SK-N-SH (cell line): Measurements from ENCODE around the gene NR5A1.

Source experiments
- FOXM1 ChIP-seq: IDR thresholded peaks from 2 replicates; pipeline ENCODE4 v1.4.0; 2012; ENCODE audit warnings: low read depth, mild to moderate bottlenecking
- GABPA ChIP-seq: IDR thresholded peaks from 2 replicates; pipeline ENCODE4 v1.4.0; 2012; ENCODE audit warnings: low read depth, mild to moderate bottlenecking
- RAD21 ChIP-seq: IDR thresholded peaks from 2 replicates; pipeline ENCODE4 v1.6.1; 2012; ENCODE audit warnings: mild to moderate bottlenecking, low read length
- TF ChIP-seq, protein P1 (sequence below): IDR thresholded peaks from 2 replicates; pipeline ENCODE4; 2012
- TF ChIP-seq, protein P2 (sequence below): fragments of 200-600 bp; sonication (generic); IDR thresholded peaks from 2 replicates; pipeline ENCODE4 v1.6.1; 2017; ENCODE audit warnings: antibody characterized with exemption, mild to moderate bottlenecking, moderate library complexity
- TF ChIP-seq, protein P3 (sequence below): IDR thresholded peaks from 2 replicates; pipeline ENCODE4 v1.4.0; 2012; ENCODE audit warnings: low read depth, borderline replicate concordance

DNA sequence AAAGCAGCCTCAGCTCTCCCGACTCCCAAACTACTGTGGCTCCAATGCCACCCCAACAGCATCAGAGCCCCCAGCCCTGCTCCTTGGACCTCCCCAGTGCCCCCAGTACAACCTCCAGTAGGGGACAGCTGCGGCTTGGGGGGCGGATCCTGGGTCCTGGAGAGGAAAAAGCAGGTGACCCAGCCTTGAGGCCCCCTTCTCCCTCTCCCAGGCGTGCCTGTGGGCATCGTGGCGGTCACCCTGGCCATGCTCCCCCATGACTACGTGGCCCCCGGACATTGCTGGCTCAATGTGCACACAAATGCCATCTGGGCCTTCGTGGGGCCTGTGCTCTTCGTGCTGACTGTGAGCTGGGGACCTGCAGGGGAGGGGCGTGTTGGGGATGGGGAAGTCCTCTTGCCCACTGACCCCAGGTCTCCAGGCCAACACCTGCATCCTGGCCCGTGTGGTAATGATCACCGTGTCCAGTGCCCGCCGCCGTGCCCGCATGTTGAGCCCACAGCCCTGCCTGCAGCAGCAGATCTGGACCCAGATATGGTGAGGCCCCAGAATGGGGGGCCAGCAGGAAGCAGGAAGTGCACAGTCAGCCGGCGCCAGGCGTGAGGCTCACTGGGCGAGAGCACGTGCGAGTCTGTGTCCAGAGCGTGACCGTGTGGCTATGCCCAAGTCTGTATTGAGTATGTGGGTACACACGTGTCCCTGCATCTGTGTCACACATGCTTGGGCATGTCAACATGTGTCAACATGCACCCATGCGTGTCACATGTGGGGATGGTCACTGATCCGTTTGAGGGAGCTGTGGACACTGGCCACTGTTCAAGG is 38.0 kb downstream of the NR5A1 start:
- TF ChIP-seq, protein P1, sequence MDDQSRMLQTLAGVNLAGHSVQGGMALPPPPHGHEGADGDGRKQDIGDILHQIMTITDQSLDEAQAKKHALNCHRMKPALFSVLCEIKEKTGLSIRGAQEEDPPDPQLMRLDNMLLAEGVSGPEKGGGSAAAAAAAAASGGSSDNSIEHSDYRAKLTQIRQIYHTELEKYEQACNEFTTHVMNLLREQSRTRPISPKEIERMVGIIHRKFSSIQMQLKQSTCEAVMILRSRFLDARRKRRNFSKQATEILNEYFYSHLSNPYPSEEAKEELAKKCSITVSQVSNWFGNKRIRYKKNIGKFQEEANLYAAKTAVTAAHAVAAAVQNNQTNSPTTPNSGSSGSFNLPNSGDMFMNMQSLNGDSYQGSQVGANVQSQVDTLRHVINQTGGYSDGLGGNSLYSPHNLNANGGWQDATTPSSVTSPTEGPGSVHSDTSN: no peak
- TF ChIP-seq, protein P2, sequence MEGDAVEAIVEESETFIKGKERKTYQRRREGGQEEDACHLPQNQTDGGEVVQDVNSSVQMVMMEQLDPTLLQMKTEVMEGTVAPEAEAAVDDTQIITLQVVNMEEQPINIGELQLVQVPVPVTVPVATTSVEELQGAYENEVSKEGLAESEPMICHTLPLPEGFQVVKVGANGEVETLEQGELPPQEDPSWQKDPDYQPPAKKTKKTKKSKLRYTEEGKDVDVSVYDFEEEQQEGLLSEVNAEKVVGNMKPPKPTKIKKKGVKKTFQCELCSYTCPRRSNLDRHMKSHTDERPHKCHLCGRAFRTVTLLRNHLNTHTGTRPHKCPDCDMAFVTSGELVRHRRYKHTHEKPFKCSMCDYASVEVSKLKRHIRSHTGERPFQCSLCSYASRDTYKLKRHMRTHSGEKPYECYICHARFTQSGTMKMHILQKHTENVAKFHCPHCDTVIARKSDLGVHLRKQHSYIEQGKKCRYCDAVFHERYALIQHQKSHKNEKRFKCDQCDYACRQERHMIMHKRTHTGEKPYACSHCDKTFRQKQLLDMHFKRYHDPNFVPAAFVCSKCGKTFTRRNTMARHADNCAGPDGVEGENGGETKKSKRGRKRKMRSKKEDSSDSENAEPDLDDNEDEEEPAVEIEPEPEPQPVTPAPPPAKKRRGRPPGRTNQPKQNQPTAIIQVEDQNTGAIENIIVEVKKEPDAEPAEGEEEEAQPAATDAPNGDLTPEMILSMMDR: no peak
- no peak for TF ChIP-seq FOXM1
- TF ChIP-seq GABPA: no peak
- TF ChIP-seq, protein P3, sequence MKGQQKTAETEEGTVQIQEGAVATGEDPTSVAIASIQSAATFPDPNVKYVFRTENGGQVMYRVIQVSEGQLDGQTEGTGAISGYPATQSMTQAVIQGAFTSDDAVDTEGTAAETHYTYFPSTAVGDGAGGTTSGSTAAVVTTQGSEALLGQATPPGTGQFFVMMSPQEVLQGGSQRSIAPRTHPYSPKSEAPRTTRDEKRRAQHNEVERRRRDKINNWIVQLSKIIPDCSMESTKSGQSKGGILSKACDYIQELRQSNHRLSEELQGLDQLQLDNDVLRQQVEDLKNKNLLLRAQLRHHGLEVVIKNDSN: no peak
- no peak for TF ChIP-seq RAD21
